ENCODE measurements around the gene SPAG17.
"Not testable (repeated sequence)": the region's sequence is repeated elsewhere in the genome, so short reads cannot be mapped to it uniquely, and the experiment has no call there.

Gene SPAG17

GRCh38 chr1:117925981-117926380 is 259.0 kb downstream of the SPAG17 start:
- H3K27me3 ChIP-seq (ENCODE audit: insufficient read depth, poor library complexity, severe bottlenecking) = no peaks in the 10 kb centered on the region
- no peak overlapping the region for H3K27ac ChIP-seq (ENCODE audit: poor library complexity, severe bottlenecking)
- peaks cover 11% of the 10 kb centered on the region for H3K4me1 ChIP-seq (ENCODE audit: insufficient read depth, poor library complexity, severe bottlenecking)
- ATAC-seq (ENCODE audit: low read depth) = no peak
- no peak for DNase-seq (ENCODE audit: low spot score)
- H3K36me3 ChIP-seq (ENCODE audit: low read depth) = no peaks in the 10 kb centered on the region
- H3K4me3 ChIP-seq (ENCODE audit: severe bottlenecking) = no peak overlapping the region
- TF ChIP-seq CTCF (IDR thresholded peaks at IDR 0.05; ENCODE audit: poor library complexity, severe bottlenecking) = no peak
- H3K9me3 ChIP-seq (ENCODE audit: severe bottlenecking) = no peaks in the 10 kb centered on the region

GRCh38 chr1:117922717-117923116 is 262.3 kb downstream of the SPAG17 start:
- not testable (repeated sequence) for H3K9me3 ChIP-seq (ENCODE audit: severe bottlenecking); H3K27ac ChIP-seq (ENCODE audit: poor library complexity, severe bottlenecking); ATAC-seq (ENCODE audit: low read depth); DNase-seq (ENCODE audit: low spot score); H3K4me1 ChIP-seq (ENCODE audit: insufficient read depth, poor library complexity, severe bottlenecking); H3K27me3 ChIP-seq (ENCODE audit: insufficient read depth, poor library complexity, severe bottlenecking); H3K4me3 ChIP-seq (ENCODE audit: severe bottlenecking)
- peaks cover 23% of the 10 kb centered on the region for H3K36me3 ChIP-seq (ENCODE audit: low read depth)

GRCh38 chr1:117921991-117922390 is 263.0 kb downstream of the SPAG17 start:
- Histone ChIP-seq H3K36me3 (ENCODE audit: low read depth) (peaks cover 30% of the 10 kb centered on the region), H3K27ac (ENCODE audit: poor library complexity, severe bottlenecking) (no peak overlapping the region), H3K9me3 (ENCODE audit: severe bottlenecking) (no peaks in the 10 kb centered on the region), H3K4me3 (ENCODE audit: severe bottlenecking) (no peak overlapping the region), H3K4me1 (ENCODE audit: insufficient read depth, poor library complexity, severe bottlenecking) (no peaks in the 10 kb centered on the region), H3K27me3 (ENCODE audit: insufficient read depth, poor library complexity, severe bottlenecking) (no peaks in the 10 kb centered on the region)
- no peak for DNase-seq (ENCODE audit: low spot score)
- TF ChIP-seq CTCF (IDR thresholded peaks at IDR 0.05; ENCODE audit: poor library complexity, severe bottlenecking) = no peak
- ATAC-seq (ENCODE audit: low read depth) = no peak

GRCh38 chr1:117919376-117919775 is 265.7 kb downstream of the SPAG17 start:
- peaks cover 54% of the 10 kb centered on the region for H3K36me3 ChIP-seq (ENCODE audit: low read depth)
- TF ChIP-seq CTCF (IDR thresholded peaks at IDR 0.05; ENCODE audit: poor library complexity, severe bottlenecking) = no peak
- H3K9me3 ChIP-seq (ENCODE audit: severe bottlenecking) = no peaks in the 10 kb centered on the region
- no peaks in the 10 kb centered on the region for H3K27me3 ChIP-seq (ENCODE audit: insufficient read depth, poor library complexity, severe bottlenecking)
- H3K4me3 ChIP-seq (ENCODE audit: severe bottlenecking) = no peak overlapping the region
- H3K4me1 ChIP-seq (ENCODE audit: insufficient read depth, poor library complexity, severe bottlenecking) = no peaks in the 10 kb centered on the region
- ATAC-seq (ENCODE audit: low read depth) = no peak
- no peak overlapping the region for H3K27ac ChIP-seq (ENCODE audit: poor library complexity, severe bottlenecking)
- no peak for DNase-seq (ENCODE audit: low spot score)

- no peak overlapping the region for H3K27ac ChIP-seq (ENCODE audit: poor library complexity, severe bottlenecking)
- no peak for DNase-seq (ENCODE audit: low spot score)
- H3K36me3 ChIP-seq (ENCODE audit: low read depth) = peaks cover 63% of the 10 kb centered on the region
- no peaks in the 10 kb centered on the region for H3K27me3 ChIP-seq (ENCODE audit: insufficient read depth, poor library complexity, severe bottlenecking)
- TF ChIP-seq CTCF (IDR thresholded peaks at IDR 0.05; ENCODE audit: poor library complexity, severe bottlenecking) = no peak
- no peak for ATAC-seq (ENCODE audit: low read depth)
- H3K4me3 ChIP-seq (ENCODE audit: severe bottlenecking) = no peak overlapping the region
- H3K9me3 ChIP-seq (ENCODE audit: severe bottlenecking) = no peaks in the 10 kb centered on the region
- no peaks in the 10 kb centered on the region for H3K4me1 ChIP-seq (ENCODE audit: insufficient read depth, poor library complexity, severe bottlenecking)
These were observed 274.0 kb downstream of the SPAG17 start for GRCh38 chr1:117911051-117911450.
